HUDEP-2 (cell line): ENCODE measurements around the gene ENKUR.

ENCODE experiments used
- DNase-seq, 76 experiments: peaks; one replicate each; lab custom pipeline; 2025; ENCODE audit not compliant: unreplicated experiment in 76 of 76; lab: John Stamatoyannopoulos, UW

The ENKUR gene

GRCh38 chr10:25015828-25016375 lies at the start of gene ENKUR:
Gene ENKUR (minus strand): TSS chr10:25016158. CDS start chr10:25015936, 222 bp downstream.
- peak in 75 of 76 experiments; percentile 8 to 94 (median 83) for DNase-seq

- no peak for DNase-seq
These were observed 48.4 kb upstream of the ENKUR start for GRCh38 chr10:25064401-25064800.

GRCh38 chr10:25063644-25064043 lies 47.7 kb upstream of the ENKUR start:
- DNase-seq, result peak in 1 of 76 experiments; percentile 2

GRCh38 chr10:25063157-25063556 lies 47.2 kb upstream of the ENKUR start:
- no peak for DNase-seq

- DNase-seq, result no peak
These were observed 45.9 kb upstream of the ENKUR start for GRCh38 chr10:25061711-25062449.

- DNase-seq, result no peak
These were observed 45.2 kb upstream of the ENKUR start for GRCh38 chr10:25061125-25061524.

GRCh38 chr10:25059990-25060389 lies 44.0 kb upstream of the ENKUR start:
- DNase-seq, result no peak

GRCh38 chr10:25057886-25058285 lies 41.9 kb upstream of the ENKUR start:
- no peak for DNase-seq

- no peak for DNase-seq
These were observed 40.8 kb upstream of the ENKUR start for GRCh38 chr10:25056726-25057125.

- no peak for DNase-seq
These were observed 36.1 kb upstream of the ENKUR start for GRCh38 chr10:25052012-25052411.

- DNase-seq, result no peak
These were observed 34.4 kb upstream of the ENKUR start for GRCh38 chr10:25050402-25050801.

- DNase-seq, result no peak
These were observed 34.0 kb upstream of the ENKUR start for GRCh38 chr10:25049966-25050365.

GRCh38 chr10:25048450-25048849 lies 32.5 kb upstream of the ENKUR start:
- no peak for DNase-seq

- DNase-seq, result no peak
These were observed 31.8 kb upstream of the ENKUR start for GRCh38 chr10:25047591-25048301.

GRCh38 chr10:25047088-25047487 lies 31.1 kb upstream of the ENKUR start:
- no peak for DNase-seq

- no peak for DNase-seq
These were observed 30.7 kb upstream of the ENKUR start for GRCh38 chr10:25046641-25047040.

GRCh38 chr10:25039531-25039930 lies 23.6 kb upstream of the ENKUR start:
- no peak for DNase-seq

- DNase-seq, result no peak
These were observed 22.4 kb upstream of the ENKUR start for GRCh38 chr10:25038325-25038724.

GRCh38 chr10:25036381-25036780 lies 20.4 kb upstream of the ENKUR start:
- DNase-seq, result no peak

- no peak for DNase-seq
These were observed 13.6 kb upstream of the ENKUR start for GRCh38 chr10:25029519-25029918.

GRCh38 chr10:25028711-25029110 lies 12.8 kb upstream of the ENKUR start:
- no peak for DNase-seq

GRCh38 chr10:25026463-25026862 lies 10.5 kb upstream of the ENKUR start:
- DNase-seq, result no peak
